ENCODE measurements around the gene NAA40.

NAA40 gene

DNA sequence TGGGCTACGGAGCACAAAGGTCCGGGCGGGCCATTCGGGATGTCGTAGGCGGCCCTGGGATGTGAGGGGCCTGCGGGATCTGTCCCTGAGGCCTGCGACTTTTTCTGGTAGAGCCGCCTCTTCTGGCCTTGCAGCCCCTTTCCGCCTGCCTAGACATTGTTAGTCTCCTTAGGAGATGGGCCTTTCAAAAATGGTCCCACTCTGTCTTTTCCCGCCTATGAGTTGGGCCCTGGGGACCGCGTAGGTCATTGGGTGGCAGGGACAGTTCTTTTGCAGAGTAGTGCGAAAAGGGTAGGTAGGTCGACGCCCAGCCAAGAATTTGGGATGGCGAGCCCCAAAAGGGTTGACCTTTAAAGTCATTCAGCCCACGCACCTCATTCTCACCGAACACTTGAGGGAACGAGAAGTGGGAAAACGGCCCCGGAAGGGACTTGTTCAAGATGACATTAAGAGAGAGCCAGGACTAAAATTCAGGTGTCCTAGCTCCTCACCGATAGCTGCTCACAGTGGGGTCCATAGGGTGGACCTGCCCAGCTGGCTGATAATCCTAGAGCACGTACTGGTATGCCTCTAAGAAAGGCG, 48.2 kb downstream of the NAA40 start:
- no peak for DNase-seq (ENCODE audit: low read depth in 2 of 2)

DNA sequence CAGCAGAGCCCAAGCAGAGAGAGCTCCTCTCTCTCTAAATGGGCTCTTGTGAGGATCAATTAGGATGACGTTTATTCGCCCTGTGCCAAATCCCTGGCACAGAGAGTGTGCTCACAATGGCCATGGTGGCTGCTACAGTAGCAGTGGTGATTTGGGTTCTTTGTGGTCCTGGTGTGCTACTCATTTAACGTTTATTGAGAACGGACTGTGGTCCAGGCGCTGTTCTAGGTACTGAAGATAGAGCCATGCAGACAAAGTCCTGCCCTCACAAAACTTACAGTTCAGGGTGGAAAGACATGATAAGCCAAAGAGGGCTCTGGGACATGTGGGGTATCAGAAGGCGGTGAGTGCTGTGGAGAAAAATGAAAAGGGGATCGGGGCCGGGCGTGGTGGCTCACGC, 52.8 kb downstream of the NAA40 start:
- no peak for DNase-seq (ENCODE audit: low read depth in 2 of 2)

DNA sequence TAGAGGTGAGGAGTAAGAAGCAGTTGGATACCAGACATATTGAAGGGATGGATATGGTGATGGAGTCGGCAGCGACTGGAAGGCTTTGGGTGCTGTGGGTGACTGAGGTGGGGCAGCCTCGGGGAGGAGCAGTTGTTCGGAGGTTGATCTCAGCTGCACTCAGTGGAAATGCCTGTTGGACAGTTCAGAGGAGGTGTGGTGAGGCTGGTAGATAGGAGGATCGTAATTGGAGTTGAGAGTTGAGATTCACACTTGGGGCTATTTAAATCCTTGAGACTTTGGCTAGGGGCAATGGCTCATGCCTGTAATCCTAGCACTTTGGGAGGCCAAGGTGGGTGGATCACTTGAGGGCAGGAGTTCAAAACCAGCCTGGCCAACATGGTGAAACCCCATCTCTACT, 54.3 kb downstream of the NAA40 start:
- DNase-seq (ENCODE audit: low read depth in 2 of 2): no peak

DNA sequence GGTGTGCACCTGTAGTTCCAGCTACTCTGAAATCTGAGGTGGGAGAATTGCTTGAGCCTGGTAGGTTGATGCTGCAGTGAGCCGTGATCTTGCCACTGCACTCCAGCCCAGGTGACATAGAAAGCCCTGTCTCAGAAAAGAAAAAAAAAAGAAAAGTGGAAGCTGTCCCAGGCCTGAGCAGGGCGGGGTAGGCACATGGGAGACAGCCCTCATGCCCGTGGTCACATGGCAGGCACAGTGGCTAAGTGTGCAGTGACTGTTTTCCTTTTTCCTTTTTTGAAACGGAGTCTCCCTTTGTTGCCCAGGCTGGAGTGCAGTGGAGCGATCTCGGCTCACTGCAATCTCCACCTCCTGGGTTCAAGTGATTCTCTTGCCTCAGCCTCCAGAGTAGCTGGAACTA, 55.2 kb downstream of the NAA40 start:
- DNase-seq (ENCODE audit: low read depth in 2 of 2): no peak

DNA sequence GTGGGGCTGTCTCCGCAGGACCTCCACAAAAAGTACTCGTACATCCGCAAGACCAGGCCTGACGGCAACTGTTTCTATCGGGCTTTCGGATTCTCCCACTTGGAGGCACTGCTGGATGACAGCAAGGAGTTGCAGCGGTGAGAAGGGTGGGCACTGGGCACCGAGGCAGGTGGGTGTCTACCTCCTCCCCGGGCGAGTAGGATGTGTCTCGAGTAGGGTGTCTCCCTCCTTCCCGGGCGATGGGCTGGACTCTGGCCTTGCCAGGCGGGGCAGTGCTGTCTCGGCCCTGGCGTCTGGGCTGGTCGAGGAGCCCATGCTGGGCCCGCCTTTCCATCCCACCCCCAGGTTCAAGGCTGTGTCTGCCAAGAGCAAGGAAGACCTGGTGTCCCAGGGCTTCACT, 57.7 kb downstream of the NAA40 start:
- DNase-seq (ENCODE audit: low read depth in 2 of 2): no peak

DNA sequence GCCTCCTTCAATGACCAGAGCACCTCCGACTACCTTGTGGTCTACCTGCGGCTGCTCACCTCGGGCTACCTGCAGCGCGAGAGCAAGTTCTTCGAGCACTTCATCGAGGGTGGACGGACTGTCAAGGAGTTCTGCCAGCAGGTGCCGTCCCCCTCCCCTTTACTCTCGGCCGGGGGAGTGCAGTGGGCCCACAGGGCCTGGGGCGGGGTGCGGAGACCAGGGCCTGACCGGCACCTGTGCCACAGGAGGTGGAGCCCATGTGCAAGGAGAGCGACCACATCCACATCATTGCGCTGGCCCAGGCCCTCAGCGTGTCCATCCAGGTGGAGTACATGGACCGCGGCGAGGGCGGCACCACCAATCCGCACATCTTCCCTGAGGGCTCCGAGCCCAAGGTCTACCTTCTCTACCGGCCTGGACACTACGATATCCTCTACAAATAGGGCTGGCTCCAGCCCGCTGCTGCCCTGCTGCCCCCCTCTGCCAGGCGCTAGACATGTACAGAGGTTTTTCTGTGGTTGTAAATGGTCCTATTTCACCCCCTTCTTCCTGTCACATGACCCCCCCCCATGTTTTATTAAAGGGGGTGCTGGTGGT, 58.4 kb downstream of the NAA40 start:
- DNase-seq (ENCODE audit: low read depth in 2 of 2): no peak

DNA sequence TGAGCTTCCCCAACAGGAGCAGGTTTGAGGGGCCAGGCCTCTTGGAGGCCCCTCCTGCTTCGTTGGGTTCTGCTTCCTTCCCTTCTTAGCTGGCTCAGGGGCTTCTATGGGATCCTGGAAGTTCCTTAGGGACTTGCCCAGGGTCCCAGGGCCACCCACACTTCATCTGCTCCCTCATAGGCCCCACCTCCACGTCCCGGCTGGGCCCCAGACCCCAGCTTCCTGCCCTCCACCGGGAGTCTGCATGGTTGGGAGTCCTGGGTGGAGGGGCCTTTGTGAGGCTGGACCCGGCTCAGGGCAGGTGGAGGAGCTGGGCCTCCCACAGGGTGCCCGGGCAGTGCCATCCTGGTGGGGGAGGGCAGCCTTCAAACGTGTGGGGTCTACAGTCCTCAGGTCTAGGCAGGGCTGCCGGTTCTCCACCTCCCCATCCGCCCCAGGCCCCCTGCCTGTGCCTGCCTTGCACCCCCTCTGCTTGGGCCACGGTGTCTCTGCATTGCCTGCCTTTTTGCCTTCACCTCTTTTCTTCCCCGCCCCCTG, 59.1 kb downstream of the NAA40 start:
- no peak for DNase-seq (ENCODE audit: low read depth in 2 of 2)

DNA sequence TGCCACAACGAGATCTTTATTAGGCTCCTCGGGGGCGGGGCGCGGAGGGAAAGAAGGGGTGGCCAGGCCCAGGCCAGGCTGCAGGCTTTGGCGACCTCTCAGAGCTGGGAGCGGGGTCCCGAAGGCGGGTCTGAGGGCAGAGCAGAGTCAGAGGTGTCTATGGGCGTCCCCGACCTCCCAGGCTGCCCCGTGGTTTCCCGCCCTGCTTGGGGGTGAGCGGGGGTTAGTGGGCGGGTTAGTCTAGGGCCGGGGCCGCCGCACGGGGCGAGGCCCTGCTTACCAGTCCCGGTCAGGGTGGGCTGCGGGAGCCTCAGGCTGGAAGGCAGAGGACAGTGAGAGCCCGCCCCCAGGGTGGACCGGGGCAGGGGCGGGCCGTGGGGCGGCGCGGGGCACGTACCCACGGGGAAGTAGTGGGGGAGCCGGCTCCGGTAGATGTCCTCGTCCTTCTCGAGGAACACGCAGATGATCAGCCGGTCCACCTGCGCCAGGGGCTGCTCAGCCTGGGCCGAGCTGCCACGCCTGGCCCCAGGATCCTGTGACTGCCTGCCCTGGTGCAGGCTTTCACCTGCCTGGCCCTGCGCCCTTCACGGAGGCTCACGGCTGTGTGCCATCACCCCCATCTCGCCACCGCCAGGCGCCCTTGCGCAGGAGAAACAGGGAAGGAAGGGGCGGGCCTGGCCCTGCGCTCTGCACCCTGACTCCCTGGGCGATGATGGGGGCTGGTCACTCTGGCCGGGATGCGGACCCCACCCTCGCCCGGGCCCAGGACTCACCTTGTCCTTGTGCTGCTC, 60.0 kb downstream of the NAA40 start:
- DNase-seq (ENCODE audit: low read depth in 2 of 2): no peak

DNA sequence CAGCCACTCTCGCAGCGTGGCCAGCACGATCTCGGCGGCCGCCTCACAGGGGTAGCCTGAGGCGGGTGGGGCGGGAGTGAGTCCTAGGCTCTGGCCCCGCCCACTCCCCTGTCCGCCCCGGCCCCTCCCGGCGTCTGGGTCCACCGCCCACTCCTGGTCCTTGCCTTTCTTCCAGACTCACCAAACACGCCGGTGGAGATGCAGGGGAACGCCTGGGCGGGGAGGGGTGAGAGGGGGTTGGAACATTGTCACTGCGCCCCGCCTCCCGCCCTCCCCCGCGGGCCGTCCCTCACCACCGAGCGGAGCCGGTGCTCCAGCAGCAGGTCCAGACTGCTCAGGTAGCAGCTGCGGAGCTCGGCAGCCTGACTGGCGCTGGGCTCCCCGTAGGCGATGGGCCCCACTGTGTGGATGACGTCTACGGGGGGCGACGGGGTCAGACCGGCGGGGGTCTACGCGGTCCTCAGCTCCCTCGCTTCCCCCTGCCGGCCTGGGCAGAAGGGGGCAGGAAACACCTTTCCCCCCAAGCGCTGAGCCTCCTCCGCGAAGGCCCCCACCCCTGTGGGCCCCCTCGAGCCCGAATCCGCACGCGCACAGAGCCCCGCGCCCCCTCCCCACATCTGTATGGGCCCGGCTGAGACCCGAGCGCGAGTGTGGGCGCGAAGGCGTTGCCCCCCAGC, 60.7 kb downstream of the NAA40 start:
- peak; percentile 59 to 69 for DNase-seq (ENCODE audit: low read depth in 2 of 2)

DNA sequence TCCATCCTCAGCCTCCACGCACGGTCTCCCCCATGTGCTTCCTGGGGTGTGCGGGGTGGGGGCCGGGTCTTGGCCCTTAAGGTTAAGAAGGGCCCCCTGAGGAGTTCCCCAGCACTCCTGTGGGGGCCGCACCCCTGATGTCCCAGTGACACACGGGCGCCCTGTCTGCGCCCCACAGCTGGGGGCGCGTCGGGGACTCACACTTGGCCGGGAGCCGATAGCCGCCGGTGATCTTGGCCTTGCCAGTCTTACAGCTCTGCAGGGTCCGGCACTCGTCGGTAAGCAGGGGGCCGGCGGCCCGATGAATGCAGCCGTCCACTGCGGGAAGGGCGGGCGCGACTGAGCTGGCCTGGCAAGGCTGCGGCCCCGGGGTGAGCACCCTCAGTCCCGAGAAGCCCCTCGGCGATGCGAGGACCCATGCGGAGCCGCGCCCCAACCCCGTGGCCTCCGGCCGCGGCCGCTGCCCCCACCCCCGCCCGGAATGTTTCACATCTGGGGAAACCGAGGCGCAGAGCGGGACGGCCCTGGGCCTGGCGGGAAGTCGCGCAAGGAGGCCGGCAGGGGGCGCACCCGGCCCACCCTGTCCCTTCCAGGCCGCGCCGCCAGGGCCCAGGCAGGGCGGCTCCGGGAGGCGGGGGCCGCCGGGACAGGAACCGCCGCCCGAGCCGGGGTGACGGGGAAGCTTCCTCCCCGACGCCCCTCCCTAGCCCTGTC, 61.4 kb downstream of the NAA40 start:
- peak; percentile 53 to 71 for DNase-seq (ENCODE audit: low read depth in 2 of 2)

DNA sequence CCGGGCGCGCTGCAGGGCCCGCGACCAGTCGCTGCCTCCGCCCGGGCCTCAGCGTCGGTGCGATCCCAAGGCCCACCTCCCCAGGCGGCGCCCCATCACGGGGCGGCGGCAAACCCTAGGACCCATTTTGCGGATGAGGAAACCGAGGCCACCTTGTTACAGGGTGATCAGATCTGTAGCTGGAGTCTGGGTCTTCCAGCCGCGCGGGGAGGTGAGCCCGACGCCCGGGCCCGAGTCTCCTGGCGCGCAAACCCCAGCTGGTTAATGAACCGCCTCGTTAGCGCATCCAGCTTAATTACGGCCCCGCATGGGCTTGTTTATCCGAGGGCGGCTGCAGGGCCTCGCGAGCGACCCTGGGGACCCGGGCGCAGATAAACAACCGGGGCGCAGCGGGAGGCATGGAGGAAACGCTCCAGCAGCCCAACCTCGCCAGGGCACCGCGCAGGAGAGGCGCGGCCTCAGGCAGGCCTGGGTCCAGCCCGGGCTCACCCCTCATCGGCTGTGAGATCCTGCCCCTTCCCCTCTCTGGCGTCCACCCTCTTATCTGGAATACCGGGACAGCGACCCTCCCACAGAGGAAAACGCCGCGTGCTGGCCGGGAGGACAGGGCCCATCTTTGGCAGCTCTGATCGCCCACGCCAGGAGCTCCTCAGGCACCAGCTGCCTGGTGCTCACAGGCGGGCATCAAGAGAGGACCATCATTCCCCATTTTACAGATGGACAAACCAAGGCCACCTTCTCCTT, 62.1 kb downstream of the NAA40 start:
- DNase-seq (ENCODE audit: low read depth in 2 of 2): no peak

DNA sequence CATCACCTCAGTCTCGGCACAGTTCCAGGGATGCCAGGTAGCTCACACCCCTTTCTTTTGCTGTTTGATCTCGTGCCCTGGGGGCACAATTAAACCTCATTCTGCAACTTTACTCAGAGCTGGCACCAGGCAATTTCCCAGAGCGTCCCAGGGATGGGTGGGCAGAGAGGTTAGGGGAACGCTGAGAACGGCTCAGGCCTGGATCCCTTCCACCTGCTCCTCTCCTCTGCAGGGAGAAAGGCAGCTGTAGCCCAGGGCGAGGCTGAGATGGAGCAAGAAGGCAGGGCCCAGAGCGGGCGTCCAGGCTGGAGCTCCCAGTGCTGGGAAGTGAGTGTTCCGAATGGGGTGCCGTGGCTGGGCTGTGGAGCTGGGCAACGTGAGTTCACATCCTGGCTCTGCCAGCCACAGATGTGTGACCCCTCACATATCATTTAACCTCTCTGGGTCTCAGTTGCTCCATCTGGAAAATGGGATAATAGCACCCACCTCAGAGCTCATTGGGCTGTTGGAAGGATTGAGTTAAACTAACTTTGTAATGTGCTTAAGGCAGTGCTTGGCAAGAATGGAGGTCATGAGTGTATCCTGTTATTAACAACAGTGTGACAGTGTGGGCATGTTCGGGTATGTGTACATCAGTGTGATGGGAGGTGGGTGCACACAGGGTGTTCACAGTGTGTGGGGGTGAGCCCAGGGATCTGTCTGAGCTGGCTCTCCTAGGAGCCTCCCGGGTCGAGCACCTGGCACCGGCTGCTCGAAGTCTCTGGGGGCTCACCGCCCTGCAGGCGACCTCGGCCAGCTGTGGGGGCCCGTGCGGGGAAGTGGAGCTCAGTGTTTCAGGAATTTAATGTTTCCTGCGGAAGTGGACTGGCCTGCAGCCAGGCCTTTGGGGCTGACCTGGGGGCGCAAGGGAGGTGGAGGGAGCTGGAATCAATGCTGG, 63.0 kb downstream of the NAA40 start:
- no peak for DNase-seq (ENCODE audit: low read depth in 2 of 2)

DNA sequence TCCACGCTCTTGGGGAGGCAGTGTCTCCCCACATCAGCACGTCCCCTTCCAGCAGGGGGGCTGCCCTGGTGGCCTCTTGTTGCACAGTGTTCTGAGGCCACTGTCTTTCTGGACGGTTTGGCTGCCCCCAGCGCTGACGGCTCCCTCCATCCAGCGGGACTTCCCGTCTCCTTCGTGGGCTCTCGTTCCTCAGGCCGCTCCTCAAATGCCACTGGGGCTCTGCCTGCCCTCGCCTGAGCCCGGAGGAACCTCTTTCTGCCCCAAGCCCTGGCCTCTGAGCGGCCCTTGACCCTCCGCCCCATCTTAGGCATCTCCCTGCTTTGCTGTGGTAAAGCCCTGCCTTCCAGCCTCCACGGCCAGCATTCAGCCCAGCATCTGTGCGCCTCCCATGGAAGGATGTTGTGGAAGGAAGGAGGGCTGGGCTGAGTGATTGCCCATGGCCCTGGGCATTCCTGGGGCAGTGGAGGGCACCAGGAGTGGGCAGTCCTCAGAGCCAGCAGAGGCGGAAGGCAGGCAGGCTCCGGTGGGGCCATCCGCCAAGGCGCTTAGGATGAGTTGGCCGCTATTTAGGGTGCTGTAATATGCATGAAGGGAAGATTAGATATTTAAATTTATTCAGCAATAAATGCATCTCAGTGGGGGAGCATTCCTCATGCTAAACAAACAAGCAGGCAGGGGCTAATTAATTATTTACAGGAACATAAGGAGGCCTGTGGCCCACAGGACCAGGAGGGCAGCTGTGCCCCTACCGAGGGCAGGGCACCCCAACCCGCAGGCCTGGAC, 65.2 kb downstream of the NAA40 start:
- DNase-seq (ENCODE audit: low read depth in 2 of 2): no peak

DNA sequence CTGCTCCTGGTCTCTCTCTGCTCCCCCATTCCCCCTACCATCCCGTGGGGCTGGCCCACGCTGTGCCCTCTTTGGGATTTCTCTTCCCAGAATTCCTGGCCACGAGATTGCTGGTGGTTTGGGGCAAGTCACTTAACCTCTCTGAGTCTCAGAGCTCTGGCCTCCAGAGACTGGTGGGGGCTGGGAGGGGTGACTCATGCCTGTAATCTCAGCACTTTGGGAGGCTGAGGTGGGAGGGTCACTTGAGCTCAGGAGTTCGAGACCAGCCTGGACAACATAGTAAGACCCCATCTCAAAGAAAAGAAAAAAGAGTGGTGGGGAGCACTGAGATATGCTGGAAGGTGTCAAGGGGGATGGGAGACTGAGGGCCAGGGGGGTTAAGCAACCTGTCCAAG, 65.8 kb downstream of the NAA40 start:
- no peak for DNase-seq (ENCODE audit: low read depth in 2 of 2)

DNA sequence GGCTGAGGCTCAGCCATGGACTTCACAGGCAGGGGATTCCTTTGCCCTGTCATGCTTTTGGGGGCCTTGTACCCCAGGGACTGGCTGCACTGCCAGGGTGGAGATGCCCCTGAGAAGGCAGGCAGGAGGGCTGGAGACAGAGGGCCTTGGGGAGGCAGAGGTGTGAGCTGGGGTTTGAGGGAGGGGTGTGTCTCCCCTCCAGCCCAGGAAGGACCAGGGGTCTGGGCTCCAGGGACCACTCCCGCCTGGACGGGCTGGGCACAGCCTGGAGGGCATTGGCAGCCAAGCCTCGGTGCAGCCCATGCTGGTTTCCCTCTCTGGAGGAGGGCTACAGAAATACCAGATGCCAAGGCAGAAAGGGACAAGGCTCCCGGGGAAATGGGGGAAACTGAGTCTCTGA, 66.9 kb downstream of the NAA40 start:
- no peak for DNase-seq (ENCODE audit: low read depth in 2 of 2)

DNA sequence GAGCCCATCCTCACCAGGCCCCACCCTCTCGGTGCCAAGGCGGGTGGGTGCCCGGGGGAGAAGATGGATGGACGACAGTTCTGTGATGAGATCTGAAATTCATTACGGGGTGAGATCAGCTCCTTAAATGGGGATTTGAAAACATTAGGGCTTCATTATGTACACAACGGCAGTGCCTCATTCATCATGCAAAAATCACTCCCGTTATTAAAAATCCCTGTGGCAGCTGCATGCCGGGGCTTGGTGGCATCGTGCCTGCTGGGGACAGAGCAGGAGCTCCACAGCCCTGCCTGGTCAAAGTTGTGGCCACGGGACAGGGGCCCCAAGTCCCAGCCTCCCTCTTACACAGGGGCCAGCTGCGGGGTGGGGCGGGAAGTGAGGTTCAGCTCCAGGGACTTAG, 67.6 kb downstream of the NAA40 start:
- no peak for DNase-seq (ENCODE audit: low read depth in 2 of 2)

Measured in stimulated activated CD4-positive, alpha-beta T cell treated with anti-CD3 and anti-CD28 coated beads, Interleukin-1b, Interleukin-23, amount 100 ng/mL, for 4 hours (primary cell).